HUDEP-2 (cell line): ENCODE measurements around the gene CNNM2.
"Not testable (repeated sequence)": the region's sequence is repeated elsewhere in the genome, so short reads cannot be mapped to it uniquely, and the experiment has no call there.

Source experiments
- DNase-seq, 76 experiments: peaks; one replicate each; lab custom pipeline; 2025; ENCODE audit not compliant: unreplicated experiment in 76 of 76; lab: John Stamatoyannopoulos, UW

The CNNM2 gene

GRCh38 chr10:103130910-103131309 is 212.8 kb downstream of the CNNM2 start:
- no peak for DNase-seq

GRCh38 chr10:103135168-103135567 is 217.1 kb downstream of the CNNM2 start:
- not testable (repeated sequence) for DNase-seq

GRCh38 chr10:103139803-103140202 is 221.7 kb downstream of the CNNM2 start:
- no peak for DNase-seq
